ENCODE measurements around the gene SLC5A10.
"Not testable (repeated sequence)": the region's sequence is repeated elsewhere in the genome, so short reads cannot be mapped to it uniquely, and the experiment has no call there.

The SLC5A10 gene

DNA sequence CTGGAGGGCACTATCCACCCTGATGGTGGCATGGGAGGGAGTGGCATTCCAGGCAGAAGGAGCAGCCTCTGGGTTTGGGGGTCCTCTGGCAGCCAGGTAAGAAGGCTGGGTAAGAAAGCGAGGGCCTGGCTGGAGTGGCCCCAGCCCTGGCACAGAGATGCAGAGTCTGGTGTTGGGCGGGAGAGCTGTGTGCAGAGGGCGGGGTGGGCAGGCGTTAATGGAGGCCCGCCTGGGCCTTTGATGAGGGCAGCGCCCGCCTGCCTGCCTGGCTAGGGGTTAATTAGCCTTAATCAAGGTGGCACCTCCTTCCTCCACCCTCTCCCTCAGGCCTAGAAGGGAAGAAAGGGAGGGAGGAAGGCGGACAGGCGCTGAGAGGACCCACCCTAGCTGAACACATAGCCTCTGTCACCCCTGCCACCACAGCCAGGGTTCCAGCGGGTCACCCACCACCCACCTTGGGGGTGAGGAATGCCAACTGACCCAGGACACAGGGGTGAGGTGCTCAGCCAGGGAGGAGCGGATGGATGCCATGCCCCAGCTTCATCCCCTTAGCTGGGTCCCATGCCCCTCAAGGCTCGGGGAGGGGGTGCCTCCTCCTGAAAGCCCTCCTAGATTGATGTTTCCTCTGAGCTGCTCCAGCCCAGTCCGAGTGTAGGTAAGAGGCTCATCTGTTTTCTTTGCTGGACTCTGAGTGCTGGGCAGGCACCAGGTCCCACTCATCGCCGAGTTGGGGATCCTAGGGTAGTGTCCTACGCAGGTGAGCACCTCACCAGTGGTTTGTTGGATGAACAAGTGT, 66.0 kb downstream of the SLC5A10 start:
- H3K27ac ChIP-seq, result no peak overlapping the region
- TF ChIP-seq, protein P1, sequence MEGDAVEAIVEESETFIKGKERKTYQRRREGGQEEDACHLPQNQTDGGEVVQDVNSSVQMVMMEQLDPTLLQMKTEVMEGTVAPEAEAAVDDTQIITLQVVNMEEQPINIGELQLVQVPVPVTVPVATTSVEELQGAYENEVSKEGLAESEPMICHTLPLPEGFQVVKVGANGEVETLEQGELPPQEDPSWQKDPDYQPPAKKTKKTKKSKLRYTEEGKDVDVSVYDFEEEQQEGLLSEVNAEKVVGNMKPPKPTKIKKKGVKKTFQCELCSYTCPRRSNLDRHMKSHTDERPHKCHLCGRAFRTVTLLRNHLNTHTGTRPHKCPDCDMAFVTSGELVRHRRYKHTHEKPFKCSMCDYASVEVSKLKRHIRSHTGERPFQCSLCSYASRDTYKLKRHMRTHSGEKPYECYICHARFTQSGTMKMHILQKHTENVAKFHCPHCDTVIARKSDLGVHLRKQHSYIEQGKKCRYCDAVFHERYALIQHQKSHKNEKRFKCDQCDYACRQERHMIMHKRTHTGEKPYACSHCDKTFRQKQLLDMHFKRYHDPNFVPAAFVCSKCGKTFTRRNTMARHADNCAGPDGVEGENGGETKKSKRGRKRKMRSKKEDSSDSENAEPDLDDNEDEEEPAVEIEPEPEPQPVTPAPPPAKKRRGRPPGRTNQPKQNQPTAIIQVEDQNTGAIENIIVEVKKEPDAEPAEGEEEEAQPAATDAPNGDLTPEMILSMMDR (IDR thresholded peaks at IDR 0.05), result no peak
- H3K4me3 ChIP-seq, result no peak overlapping the region
- no peak for DNase-seq (ENCODE audit: low spot score)

DNA sequence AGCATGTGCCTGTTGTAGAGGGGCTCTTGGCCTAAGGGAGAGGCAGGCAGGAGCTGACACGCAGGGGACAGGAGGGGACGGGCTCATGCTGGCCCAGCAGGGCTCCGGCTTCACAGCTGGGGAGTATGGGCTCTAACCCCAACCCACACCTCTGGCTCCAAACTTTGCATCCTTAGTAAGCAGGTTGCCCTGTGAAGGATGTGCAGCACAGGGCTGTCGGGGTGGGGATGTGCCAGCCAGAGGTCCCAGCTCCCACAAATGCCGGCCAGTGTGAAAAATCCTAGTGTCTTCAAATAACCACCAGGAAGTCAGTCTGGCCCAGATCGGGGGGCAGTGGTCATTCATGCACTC, 66.6 kb downstream of the SLC5A10 start:
- Histone ChIP-seq H3K4me3 (no peak overlapping the region), H3K27ac (no peak overlapping the region)
- TF ChIP-seq, protein P1 (IDR thresholded peaks at IDR 0.05), result no peak
- DNase-seq (ENCODE audit: low spot score), result no peak

DNA sequence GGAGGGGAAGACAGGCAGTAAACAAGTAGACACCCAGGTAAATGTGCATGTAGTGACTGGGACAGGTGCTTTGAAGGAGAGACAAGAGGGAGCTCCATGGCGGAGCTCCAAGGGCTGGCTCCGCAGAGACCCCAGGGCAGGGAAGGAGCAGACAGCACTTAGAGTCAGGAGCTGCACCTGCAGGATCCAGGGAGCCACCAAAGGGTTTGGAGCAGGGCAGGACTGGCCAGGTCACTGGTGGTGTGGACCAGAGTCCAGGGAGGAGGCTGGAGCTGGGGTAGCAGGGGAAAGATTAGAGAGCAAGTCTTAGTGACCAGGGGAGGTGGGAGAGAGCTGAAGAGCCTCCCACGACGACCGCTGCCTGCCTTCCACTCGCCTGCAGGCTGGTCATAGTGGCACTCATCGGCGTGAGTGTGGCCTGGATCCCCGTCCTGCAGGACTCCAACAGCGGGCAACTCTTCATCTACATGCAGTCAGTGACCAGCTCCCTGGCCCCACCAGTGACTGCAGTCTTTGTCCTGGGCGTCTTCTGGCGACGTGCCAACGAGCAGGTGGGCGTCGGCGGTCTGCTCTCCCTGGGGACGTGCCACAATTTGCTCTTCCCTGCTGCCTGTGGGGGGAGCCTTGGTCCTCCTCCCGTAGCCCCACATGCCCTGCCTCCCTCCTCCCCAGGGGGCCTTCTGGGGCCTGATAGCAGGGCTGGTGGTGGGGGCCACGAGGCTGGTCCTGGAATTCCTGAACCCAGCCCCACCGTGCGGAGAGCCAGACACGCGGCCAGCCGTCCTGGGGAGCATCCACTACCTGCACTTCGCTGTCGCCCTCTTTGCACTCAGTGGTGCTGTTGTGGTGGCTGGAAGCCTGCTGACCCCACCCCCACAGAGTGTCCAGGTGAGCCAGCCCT, 67.3 kb downstream of the SLC5A10 start:
- no peak overlapping the region for H3K27ac ChIP-seq
- TF ChIP-seq, protein P1 (IDR thresholded peaks at IDR 0.05), result no peak
- no peak overlapping the region for H3K4me3 ChIP-seq
- DNase-seq (ENCODE audit: low spot score), result no peak

DNA sequence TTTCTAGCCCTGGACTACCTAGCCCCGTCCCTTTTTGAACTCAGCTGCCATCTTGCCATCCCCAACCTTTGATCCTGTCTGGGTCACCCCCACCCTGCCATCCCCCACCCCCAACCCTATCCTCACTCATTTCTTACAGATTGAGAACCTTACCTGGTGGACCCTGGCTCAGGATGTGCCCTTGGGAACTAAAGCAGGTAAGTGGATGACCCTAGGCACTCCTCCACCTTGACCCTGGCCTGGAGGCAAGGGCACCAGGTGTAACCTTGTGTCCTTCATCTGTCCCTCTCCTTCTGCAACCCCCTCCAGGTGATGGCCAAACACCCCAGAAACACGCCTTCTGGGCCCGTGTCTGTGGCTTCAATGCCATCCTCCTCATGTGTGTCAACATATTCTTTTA, 68.1 kb downstream of the SLC5A10 start:
- Histone ChIP-seq H3K4me3 (no peak overlapping the region), H3K27ac (no peak overlapping the region)
- no peak for DNase-seq (ENCODE audit: low spot score)
- TF ChIP-seq, protein P1 (IDR thresholded peaks at IDR 0.05), result no peak

DNA sequence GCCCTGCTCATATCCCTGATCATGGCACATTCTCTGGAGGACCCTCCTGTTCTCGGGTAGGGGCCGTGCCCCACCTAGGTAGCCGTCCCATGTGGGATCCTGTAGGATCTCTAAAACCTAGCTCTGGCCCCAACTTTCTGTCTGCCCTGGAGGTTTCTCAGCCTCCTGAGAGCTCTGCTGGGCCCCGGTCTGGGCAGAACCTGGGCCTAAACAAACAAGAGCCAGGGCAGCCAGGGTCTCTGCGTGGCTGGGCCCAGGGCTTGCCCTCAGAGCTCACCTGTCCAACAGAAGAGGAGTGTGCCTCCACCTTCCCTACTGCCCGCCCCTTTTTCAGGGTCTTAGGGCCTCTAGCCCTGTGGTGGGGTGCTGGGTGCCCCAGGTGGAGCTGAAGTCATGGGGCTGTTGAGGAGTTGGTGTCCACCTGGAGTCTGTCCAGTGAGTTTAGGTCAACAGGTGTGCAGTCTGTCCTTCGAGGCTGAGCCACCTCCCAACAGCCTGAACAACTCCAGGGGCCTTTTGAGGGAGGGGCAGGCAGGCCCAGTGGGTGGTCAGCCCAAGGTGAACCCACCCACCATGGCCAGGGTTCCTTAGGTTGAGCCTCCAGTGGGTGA, 69.2 kb downstream of the SLC5A10 start:
- DNase-seq (ENCODE audit: low spot score); H3K27ac ChIP-seq; H3K4me3 ChIP-seq: not testable (repeated sequence)

DNA sequence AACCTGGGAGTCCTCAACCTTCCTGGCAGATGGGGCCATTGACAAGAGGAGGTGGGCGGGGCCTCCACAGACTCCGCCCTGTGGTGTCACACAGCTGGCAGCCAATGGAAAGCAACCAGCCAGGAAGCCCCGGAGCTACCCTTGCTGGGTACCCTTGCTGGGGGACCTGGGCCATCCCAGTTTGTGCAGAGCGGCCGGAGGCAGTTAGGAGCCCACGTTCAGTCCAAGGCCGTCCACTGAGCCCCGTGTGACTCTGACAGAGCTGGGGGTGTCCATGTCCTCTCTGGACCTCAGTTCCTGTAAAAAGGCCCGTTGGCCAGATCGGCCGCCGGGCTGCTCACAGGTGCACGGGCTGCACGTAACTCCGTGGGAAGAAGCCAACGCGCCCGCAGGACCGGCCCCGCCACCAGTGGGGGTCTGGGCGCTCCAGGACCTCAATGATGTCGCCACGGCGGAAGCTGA, 69.7 kb downstream of the SLC5A10 start:
- no peak overlapping the region for H3K27ac ChIP-seq
- TF ChIP-seq, protein P1 (IDR thresholded peaks at IDR 0.05), result no peak
- DNase-seq (ENCODE audit: low spot score), result no peak
- H3K4me3 ChIP-seq, result no peak overlapping the region

DNA sequence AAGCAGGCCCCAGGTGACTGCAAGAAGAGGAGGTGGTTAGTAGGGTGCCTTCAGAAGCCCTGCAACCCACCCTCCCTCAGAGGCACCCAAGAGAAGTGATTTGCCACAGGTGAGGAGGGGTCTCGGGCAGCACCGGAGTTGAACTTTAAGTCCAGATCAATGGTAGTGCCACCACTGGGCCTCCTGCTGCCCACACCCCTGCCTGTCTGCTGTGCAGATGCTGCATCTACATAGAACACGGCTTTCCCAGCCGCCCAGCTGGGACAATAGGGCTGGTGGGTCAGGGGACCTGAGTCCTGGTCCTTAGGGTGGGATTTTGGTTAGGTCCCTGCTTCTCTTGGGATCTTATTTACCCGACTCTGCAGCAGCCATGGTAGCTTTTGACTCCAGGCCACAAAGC, 70.2 kb downstream of the SLC5A10 start:
- no peak overlapping the region for H3K4me3 ChIP-seq
- H3K27ac ChIP-seq, result no peak overlapping the region
- TF ChIP-seq, protein P1 (IDR thresholded peaks at IDR 0.05), result no peak
- no peak for DNase-seq (ENCODE audit: low spot score)
